Measurements from ENCODE around the gene CLK3.
A peak's percentile ranks its signal among the peaks of the same experiment; 100 is the strongest.

Gene CLK3

DNA sequence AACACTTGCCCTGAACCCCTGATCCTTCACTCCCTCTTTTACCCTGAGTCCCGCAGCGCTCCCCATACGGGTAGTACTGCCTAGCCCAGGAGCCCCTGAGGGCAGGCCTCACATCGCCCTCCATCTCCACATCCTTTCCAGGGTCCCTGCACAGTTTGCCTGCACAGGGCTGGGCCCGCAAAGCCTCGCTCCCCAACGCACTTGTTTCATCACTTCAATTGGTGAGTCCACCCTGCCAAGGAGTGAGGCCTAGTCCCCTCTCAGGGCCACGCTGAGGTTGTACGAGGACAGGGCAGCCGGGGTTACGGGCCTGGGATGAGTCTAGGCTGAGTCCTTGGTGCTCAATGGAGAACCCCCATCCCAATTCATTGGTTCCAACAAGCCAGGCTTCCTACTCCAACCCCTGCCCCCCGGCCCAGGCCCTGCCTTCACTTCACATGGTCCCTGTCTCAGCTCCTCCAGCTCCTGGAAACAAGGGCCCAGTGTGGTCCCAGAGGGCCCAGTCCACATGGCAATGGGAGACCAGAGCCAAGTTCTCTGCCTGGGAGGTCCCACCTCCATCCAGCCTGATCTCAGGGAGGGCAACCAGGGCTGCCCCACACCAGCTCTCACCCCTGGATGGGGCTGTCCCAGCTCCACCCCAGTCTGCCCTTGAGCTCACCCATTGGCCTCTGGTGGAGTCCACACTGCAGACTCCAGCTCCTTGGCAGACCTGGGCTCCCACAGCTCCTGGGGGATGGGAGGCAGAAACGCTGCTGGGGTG is 12.4 kb upstream of the CLK3 start:
- DNase-seq (ENCODE audit: low read depth): no peak

- DNase-seq (ENCODE audit: low read depth): no peak
These were observed 11.6 kb upstream of the CLK3 start for GRCh38 chr15:74603789-74604705.

GRCh38 chr15:74604983-74605794 is 10.4 kb upstream of the CLK3 start:
- DNase-seq (ENCODE audit: low read depth): no peak

- DNase-seq (ENCODE audit: low read depth): no peak
These were observed 9.9 kb upstream of the CLK3 start for GRCh38 chr15:74605795-74606150.

- DNase-seq (ENCODE audit: low read depth): no peak
These were observed 6.8 kb upstream of the CLK3 start for GRCh38 chr15:74608786-74609185.

- no peak for DNase-seq (ENCODE audit: low read depth)
These were observed 5.7 kb upstream of the CLK3 start for GRCh38 chr15:74609938-74610301.

GRCh38 chr15:74610302-74610951 is 5.2 kb upstream of the CLK3 start:
- DNase-seq (ENCODE audit: low read depth): peak; percentile 99

DNA sequence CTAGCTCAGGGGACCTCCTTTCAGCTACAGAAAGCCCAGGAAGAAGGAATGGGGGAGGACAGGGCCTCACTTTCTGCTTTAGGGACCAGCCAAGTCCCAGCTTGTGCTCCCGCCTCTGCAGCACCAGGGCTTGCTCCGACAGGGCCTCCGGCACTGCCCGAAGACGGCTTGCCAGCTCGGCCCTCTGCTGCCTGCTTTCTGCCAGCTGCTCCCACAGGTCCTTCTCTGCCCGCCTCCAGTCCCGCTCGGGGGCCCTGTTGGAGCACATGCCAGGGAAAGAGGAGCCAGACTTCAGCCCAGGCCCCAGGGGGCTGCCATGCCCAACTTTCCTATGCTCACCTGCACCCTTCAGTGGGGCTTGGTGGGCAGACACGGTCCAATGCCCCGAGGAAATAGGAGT is 4.3 kb upstream of the CLK3 start:
- DNase-seq (ENCODE audit: low read depth): no peak

- no peak for DNase-seq (ENCODE audit: low read depth)
These were observed 3.8 kb upstream of the CLK3 start for GRCh38 chr15:74611834-74612233.

- DNase-seq (ENCODE audit: low read depth): no peak
These were observed 3.0 kb upstream of the CLK3 start for GRCh38 chr15:74612677-74613076.

GRCh38 chr15:74613089-74613952 is 2.3 kb upstream of the CLK3 start:
- no peak for DNase-seq (ENCODE audit: low read depth)

DNA sequence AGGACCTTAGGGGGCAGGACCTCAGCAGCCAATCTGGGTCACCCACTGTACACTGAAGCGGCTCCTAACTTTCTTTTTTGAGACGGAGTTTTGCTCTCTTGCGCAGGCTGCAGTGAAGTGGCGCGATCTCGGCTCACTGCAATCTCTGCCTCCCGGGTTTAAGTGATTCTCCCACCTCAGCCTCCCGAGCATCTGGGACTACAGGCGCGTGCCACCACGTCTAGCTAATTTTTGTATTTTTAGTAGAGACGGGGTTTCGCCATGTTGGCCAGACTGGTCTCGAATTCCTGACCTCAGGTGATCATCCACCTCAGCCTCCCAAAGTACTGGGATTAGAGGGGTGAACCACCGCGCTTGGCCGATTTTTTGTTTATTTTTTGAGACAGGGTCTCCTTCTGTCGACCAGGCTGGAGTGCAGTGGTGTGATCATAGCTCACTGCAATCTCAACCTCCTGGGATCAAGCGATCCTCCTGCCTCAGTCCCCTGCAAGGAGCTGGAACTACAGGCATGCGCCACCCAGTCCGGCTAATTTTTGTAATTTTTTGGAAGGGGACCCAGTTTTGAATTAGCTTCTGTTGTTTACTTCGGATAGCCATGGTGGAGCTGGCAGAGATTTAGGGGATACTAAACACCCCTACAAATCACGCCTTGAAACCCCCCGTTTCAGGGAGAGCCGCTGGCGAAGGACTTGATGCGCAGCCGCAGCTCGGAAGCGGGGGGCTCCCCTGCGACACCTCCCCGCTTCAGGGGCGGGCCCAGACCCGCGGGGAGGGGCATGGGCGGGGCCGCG is 1.5 kb upstream of the CLK3 start:
- no peak for DNase-seq (ENCODE audit: low read depth)

DNA sequence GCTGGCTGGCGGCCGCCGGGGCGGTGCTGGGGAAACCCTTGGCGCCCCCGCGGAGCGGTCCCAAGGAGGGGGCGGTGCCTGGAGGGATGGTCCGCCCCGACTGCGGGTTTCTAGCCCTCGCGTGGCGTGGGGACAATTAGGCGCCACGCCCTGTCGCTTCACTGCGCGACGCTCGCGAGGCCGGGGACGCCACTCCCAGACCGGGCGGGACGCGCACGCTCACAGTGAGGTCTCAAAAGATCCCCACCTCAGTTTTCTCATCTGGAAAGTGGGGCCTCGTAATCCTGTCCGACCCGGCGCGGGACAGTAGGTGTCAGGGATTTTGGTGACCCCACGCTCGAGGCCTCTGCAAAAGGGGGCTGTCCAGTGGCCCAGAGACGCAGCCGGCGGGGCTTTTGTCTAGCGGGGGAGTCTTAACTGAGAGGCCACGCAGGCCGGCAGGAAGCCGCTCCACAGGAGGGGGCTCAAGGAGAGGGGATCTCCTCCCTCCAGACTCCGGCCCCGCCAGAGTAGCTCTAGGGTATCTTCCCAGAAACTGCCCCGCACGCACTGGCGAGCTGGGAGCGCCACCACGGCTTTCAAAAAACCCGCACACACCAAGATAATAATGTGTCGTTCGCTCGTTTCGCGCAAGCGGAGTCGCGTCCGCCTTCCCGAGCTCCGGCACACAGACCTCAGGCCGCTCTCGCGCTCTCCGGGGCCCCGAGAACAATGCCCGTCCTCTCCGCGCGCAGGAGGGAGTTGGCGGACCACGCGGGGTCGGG is 710 bp upstream of the CLK3 start:
- DNase-seq (ENCODE audit: low read depth): peak; percentile 73

GRCh38 chr15:74616366-74616939 is 817 bp downstream of the CLK3 start:
- DNase-seq (ENCODE audit: low read depth): peak; percentile 60

GRCh38 chr15:74616996-74617395 is 1.4 kb downstream of the CLK3 start:
- no peak for DNase-seq (ENCODE audit: low read depth)

DNA sequence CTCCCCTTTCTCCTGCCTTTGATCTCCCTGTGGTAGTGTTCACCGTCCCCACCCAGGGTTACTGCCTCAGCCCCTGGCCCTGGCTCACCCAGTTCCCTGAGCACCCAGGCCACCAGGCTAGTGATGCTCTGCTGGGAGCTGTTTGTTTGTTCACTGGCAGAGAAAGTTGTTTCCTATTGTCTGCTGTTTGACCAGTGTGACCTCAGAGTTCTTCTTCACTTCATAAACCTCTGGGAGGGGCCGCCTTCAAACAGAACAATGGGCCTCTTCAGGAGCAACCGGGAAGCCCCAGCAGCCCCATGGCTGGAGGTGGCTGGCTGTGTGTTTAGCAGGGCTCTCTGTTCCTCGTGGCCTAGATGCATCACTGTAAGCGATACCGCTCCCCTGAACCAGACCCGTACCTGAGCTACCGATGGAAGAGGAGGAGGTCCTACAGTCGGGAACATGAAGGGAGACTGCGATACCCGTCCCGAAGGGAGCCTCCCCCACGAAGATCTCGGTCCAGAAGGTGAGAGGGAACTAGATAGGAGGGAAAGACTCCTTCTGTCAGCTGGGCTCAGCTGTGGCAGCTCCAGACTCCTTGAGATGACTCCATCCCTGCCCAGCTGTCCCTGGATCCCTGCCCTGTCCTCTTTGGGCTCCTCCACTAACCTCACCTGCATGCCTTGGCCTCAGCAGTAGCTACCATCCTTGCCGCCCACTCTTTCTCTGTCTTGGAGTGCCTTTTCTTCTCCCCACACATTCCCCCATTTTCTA is 3.4 kb downstream of the CLK3 start:
- no peak for DNase-seq (ENCODE audit: low read depth)

- no peak for DNase-seq (ENCODE audit: low read depth)
These were observed 4.4 kb downstream of the CLK3 start for GRCh38 chr15:74619916-74620635.
